Measurements from ENCODE around the gene TRMT61A. TPM values are rescaled to one million over a fixed set of nuclear protein-coding genes. Genes with fewer than 3 reads are reported as not detected.
A peak's percentile ranks its signal among the peaks of the same experiment; 100 is the strongest.

TRMT61A gene
- total and polyA plus RNA-seq, 2 of the 13 experiments (the other 11 are each of a cell fraction or from before 2014, with no cell fraction given) = 6.5 to 13.6 TPM

GRCh38 chr14:103528587-103529382 is at the start of gene TRMT61A (continued):
- TF ChIP-seq ZNF280D (CRISPR knock-in tag; IDR thresholded peaks at IDR 0.05) (no peak), AGO1 (IDR thresholded peaks at IDR 0.05; ENCODE audit: low read depth, low read length, poor library complexity, severe bottlenecking) (peak; percentile 16), RFX1 (IDR thresholded peaks at IDR 0.05) (0 out of 2 replicates have a peak, but pooled peaks have one; percentile 11), NPAS2 (CRISPR knock-in tag; IDR thresholded peaks at IDR 0.05; ENCODE audit: borderline replicate concordance) (no peak), ZNF121 (CRISPR knock-in tag; IDR thresholded peaks at IDR 0.05) (no peak), AKAP8 (CRISPR knock-in tag; IDR thresholded peaks at IDR 0.05) (no peak), ZNF143 (CRISPR knock-in tag; IDR thresholded peaks at IDR 0.05) (peak; percentile 84), FIP1L1 (IDR thresholded peaks at IDR 0.05; ENCODE audit: borderline replicate concordance, insufficient read depth, low read depth, low read length) (no peak), NFYB (CRISPR knock-in tag; IDR thresholded peaks at IDR 0.05) (no peak), ZNF10 (CRISPR knock-in tag; IDR thresholded peaks at IDR 0.05; ENCODE audit: borderline replicate concordance, low read depth) (no peak), ZFP36L2 (CRISPR knock-in tag; IDR thresholded peaks at IDR 0.05) (no peak), SOX6 (IDR thresholded peaks at IDR 0.05) (no peak), SOX6 (CRISPR knock-in tag; IDR thresholded peaks at IDR 0.05) (no peak), MNT (IDR thresholded peaks at IDR 0.05) (peak; percentile 23; the same call in 1 of the 2 replicates), ADNP (CRISPR knock-in tag; IDR thresholded peaks at IDR 0.05) (no peak), ZNF33A (CRISPR knock-in tag; IDR thresholded peaks at IDR 0.05; ENCODE audit: borderline replicate concordance) (no peak), MTA1 (CRISPR knock-in tag; IDR thresholded peaks at IDR 0.05; ENCODE audit: borderline replicate concordance) (no peak), ZNF605 (CRISPR knock-in tag; IDR thresholded peaks at IDR 0.05) (peak; percentile 37; the same call in 1 of the 2 replicates)
- TF ChIP-seq, protein P1, sequence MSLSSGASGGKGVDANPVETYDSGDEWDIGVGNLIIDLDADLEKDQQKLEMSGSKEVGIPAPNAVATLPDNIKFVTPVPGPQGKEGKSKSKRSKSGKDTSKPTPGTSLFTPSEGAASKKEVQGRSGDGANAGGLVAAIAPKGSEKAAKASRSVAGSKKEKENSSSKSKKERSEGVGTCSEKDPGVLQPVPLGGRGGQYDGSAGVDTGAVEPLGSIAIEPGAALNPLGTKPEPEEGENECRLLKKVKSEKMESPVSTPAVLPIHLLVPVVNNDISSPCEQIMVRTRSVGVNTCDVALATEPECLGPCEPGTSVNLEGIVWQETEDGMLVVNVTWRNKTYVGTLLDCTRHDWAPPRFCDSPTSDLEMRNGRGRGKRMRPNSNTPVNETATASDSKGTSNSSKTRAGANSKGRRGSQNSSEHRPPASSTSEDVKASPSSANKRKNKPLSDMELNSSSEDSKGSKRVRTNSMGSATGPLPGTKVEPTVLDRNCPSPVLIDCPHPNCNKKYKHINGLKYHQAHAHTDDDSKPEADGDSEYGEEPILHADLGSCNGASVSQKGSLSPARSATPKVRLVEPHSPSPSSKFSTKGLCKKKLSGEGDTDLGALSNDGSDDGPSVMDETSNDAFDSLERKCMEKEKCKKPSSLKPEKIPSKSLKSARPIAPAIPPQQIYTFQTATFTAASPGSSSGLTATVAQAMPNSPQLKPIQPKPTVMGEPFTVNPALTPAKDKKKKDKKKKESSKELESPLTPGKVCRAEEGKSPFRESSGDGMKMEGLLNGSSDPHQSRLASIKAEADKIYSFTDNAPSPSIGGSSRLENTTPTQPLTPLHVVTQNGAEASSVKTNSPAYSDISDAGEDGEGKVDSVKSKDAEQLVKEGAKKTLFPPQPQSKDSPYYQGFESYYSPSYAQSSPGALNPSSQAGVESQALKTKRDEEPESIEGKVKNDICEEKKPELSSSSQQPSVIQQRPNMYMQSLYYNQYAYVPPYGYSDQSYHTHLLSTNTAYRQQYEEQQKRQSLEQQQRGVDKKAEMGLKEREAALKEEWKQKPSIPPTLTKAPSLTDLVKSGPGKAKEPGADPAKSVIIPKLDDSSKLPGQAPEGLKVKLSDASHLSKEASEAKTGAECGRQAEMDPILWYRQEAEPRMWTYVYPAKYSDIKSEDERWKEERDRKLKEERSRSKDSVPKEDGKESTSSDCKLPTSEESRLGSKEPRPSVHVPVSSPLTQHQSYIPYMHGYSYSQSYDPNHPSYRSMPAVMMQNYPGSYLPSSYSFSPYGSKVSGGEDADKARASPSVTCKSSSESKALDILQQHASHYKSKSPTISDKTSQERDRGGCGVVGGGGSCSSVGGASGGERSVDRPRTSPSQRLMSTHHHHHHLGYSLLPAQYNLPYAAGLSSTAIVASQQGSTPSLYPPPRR (CRISPR knock-in tag; IDR thresholded peaks at IDR 0.05; ENCODE audit: borderline replicate concordance) = no peak
